ENCODE measurements around the gene PIPOX. TPM values are rescaled to one million over a fixed set of nuclear protein-coding genes. Genes with fewer than 3 reads are reported as not detected.

PIPOX gene
- total RNA-seq, 1 donor from 2014 or later: 8.8 TPM

DNA sequence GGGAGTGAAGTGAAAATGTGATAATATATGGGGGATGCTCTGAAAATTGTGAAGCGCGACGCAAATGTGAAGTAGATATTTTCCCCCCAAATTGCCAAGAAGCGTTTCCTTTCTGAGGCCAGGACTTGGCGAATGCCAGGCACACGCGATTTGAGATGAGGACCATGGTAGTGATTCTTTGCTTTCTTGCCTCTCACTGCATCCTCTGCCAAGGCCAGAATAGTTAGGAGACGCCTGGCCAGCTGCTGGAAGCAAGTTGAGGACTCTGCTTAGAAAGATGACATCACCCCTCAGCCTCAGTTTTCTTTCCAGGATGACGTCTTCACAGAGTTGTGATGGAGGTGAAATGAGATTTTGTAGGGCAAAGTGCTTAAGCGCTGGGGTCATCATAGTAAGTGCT, 25.9 kb downstream of the PIPOX start:
- CTCF ChIA-PET: no interaction called here
- POLR2A ChIA-PET: no interaction called here

DNA sequence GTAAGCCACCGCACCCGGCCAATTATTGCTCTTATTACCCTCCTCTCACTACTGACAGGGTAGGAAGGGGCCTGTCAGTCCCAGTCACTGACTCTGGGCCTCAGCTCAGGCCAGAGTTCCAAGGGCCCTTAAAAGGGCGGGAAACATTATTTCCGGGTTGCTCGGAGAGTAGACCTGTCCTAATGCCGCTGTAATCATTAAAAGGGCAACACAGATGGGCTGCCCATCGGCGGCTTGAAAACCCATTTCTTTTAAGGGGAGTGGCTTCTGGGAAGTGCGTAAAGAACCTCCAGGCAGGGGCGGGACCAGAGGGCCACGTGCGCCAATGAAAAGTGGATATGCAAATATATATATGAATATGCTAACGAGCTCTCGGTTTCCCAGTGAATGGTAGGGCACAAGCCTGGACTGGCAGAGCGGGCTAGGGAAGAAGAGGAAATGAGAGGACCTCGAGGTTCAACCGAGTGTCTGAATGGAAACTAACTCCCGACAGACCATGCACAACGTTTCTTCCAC, 26.6 kb downstream of the PIPOX start:
- DNase-seq (no peak), ATAC-seq (ENCODE audit: low read depth) (no peak)
- ChIA-PET CTCF (no interaction called here), POLR2A (interaction anchor here (0.6 kb wide), 1 partner anchor 290 kb away, joined by 4 read pairs; no protein-coding TSS in a partner anchor)
- intact Hi-C loops (cut with micrococcal nuclease): no loop called here
- H3K27ac Mint-ChIP-seq: no peak overlapping the region
- no peaks in the 10 kb centered on the region for H3K27me3 Mint-ChIP-seq
- no peak overlapping the region for H3K4me3 Mint-ChIP-seq
- no peak for TF ChIP-seq CTCF (IDR thresholded peaks at IDR 0.05)
- peaks cover 3% of the 10 kb centered on the region for H3K36me3 Mint-ChIP-seq (ENCODE audit: low read depth)
- no peaks in the 10 kb centered on the region for H3K4me1 Mint-ChIP-seq
- H3K9me3 Mint-ChIP-seq: no peaks in the 10 kb centered on the region

More for the DNA sequence above, 25.9 kb downstream of the PIPOX start:
- no peak for TF ChIP-seq CTCF (IDR thresholded peaks at IDR 0.05)
- H3K9me3 Mint-ChIP-seq: no peaks in the 10 kb centered on the region
- H3K36me3 Mint-ChIP-seq (ENCODE audit: low read depth): no peaks in the 10 kb centered on the region
- H3K4me3 Mint-ChIP-seq: no peak overlapping the region
- intact Hi-C loops (cut with micrococcal nuclease): no loop called here
- H3K4me1 Mint-ChIP-seq: no peaks in the 10 kb centered on the region
- DNase-seq (no peak), ATAC-seq (ENCODE audit: low read depth) (no peak)
- H3K27me3 Mint-ChIP-seq: no peaks in the 10 kb centered on the region
- no peak overlapping the region for H3K27ac Mint-ChIP-seq

- no peaks in the 10 kb centered on the region for H3K9me3 Mint-ChIP-seq
- no peaks in the 10 kb centered on the region for H3K27me3 Mint-ChIP-seq
- no peak overlapping the region for H3K4me3 Mint-ChIP-seq
- ATAC-seq (ENCODE audit: low read depth) (no peak), DNase-seq (no peak)
- H3K4me1 Mint-ChIP-seq: no peaks in the 10 kb centered on the region
- no peak for TF ChIP-seq CTCF (IDR thresholded peaks at IDR 0.05)
- peaks cover 5% of the 10 kb centered on the region for H3K36me3 Mint-ChIP-seq (ENCODE audit: low read depth)
- H3K27ac Mint-ChIP-seq: no peak overlapping the region
- ChIA-PET CTCF (no interaction called here), POLR2A (interaction anchor here (0.6 kb wide), 1 partner anchor 289 kb away, joined by 4 read pairs; no protein-coding TSS in a partner anchor)
- intact Hi-C loops (cut with micrococcal nuclease): no loop called here
Observed at GRCh38 chr17:29070308-29070707, 27.4 kb downstream of the PIPOX start.

DNA sequence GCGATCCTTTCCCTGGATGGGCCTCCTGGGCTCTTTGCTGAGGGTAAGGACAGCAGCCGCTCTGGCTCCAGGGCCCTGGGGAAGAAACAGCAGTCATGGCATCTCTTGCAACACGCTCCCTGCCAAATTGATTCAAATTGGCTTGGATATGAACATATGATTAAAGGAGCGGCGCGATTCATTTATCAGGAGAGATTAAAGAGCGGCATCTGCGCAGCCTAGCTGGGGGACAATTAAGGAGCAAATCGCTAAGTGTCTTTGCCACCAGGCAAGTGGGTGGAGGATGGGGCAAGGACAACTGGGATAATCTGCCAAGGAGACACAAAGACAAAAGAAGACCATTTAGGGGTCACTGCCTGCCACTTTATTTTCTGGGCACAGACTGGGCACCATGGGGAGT, 27.8 kb downstream of the PIPOX start:
- H3K4me3 Mint-ChIP-seq: no peak overlapping the region
- no peaks in the 10 kb centered on the region for H3K27me3 Mint-ChIP-seq
- ChIA-PET CTCF (no interaction called here), POLR2A (no interaction called here)
- intact Hi-C loops (cut with micrococcal nuclease): no loop called here
- no peak overlapping the region for H3K27ac Mint-ChIP-seq
- DNase-seq (no peak), ATAC-seq (ENCODE audit: low read depth) (no peak)
- H3K9me3 Mint-ChIP-seq: no peaks in the 10 kb centered on the region
- H3K4me1 Mint-ChIP-seq: no peaks in the 10 kb centered on the region
- peaks cover 5% of the 10 kb centered on the region for H3K36me3 Mint-ChIP-seq (ENCODE audit: low read depth)
- TF ChIP-seq CTCF (IDR thresholded peaks at IDR 0.05): no peak

GRCh38 chr17:29071303-29071702, 28.4 kb downstream of the PIPOX start:
- Mint-ChIP-seq H3K27me3 (no peaks in the 10 kb centered on the region), H3K27ac (no peak overlapping the region), H3K4me1 (no peaks in the 10 kb centered on the region), H3K9me3 (no peaks in the 10 kb centered on the region), H3K4me3 (no peak overlapping the region), H3K36me3 (ENCODE audit: low read depth) (peaks cover 8% of the 10 kb centered on the region)
- POLR2A ChIA-PET: no interaction called here
- no peak for TF ChIP-seq CTCF (IDR thresholded peaks at IDR 0.05)
- DNase-seq: no peak
- no peak for ATAC-seq (ENCODE audit: low read depth)
- intact Hi-C loops (cut with micrococcal nuclease): no loop called here
- CTCF ChIA-PET: no interaction called here

Measured in activated B cell treated with CpG ODN at 0.5 μM for 24 hours (primary cell).